ENCODE data around the gene GPNMB. TPM values are rescaled to one million over a fixed set of nuclear protein-coding genes. Genes with fewer than 3 reads are reported as not detected.
A peak's percentile ranks its signal among the peaks of the same experiment; 100 is the strongest.

GPNMB gene
- total and polyA plus RNA-seq, 10 of the 15 experiments (the other 5 are each of a cell fraction or from before 2014, with no cell fraction given) = 5.9 to 22.3 (median 10.0) TPM

DNA sequence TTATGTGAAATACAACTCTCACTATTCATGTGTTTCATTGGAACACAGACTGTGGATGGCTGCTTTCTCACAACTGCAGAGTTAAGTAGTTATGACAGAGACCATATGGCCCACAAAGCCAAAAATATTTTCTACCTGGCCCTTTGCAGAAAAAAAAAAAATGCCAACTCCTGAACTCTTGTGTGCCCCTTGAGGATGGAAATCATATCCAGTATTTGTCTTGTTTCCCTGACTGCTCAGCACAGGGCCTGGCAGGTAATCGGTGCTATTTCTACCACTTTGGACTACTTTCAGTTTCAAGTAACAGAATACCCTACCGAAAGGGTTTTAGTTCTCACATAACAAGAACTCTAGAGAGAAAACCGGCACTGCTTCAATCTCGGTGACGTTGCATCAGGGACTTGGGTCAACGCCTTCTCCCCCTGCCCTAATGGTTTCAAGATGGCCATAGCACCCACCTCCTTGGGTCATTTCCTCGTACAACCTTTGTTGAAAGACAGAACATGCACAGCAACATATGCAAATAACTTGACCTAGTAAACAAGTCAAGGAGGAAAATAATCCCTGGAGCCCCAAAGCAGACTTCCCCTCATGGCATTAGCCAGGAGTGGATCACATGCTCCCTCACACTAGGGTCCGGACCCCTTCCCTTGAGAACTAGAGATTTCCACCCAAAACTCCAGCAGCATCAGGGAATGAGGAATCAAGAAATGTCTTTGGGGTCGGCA lies 11.8 kb upstream of the GPNMB start (continued):
- TF ChIP-seq, protein P1, sequence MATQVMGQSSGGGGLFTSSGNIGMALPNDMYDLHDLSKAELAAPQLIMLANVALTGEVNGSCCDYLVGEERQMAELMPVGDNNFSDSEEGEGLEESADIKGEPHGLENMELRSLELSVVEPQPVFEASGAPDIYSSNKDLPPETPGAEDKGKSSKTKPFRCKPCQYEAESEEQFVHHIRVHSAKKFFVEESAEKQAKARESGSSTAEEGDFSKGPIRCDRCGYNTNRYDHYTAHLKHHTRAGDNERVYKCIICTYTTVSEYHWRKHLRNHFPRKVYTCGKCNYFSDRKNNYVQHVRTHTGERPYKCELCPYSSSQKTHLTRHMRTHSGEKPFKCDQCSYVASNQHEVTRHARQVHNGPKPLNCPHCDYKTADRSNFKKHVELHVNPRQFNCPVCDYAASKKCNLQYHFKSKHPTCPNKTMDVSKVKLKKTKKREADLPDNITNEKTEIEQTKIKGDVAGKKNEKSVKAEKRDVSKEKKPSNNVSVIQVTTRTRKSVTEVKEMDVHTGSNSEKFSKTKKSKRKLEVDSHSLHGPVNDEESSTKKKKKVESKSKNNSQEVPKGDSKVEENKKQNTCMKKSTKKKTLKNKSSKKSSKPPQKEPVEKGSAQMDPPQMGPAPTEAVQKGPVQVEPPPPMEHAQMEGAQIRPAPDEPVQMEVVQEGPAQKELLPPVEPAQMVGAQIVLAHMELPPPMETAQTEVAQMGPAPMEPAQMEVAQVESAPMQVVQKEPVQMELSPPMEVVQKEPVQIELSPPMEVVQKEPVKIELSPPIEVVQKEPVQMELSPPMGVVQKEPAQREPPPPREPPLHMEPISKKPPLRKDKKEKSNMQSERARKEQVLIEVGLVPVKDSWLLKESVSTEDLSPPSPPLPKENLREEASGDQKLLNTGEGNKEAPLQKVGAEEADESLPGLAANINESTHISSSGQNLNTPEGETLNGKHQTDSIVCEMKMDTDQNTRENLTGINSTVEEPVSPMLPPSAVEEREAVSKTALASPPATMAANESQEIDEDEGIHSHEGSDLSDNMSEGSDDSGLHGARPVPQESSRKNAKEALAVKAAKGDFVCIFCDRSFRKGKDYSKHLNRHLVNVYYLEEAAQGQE (IDR thresholded peaks at IDR 0.05; ENCODE audit: low read depth, low read length) = no peak
- TF ChIP-seq SMC3 (IDR thresholded peaks at IDR 0.05; ENCODE audit: borderline replicate concordance, low read length) = no peak
- no peak for TF ChIP-seq TBL1XR1 (IDR thresholded peaks at IDR 0.05; ENCODE audit: low read depth, low read length)
- TF ChIP-seq, protein P2, sequence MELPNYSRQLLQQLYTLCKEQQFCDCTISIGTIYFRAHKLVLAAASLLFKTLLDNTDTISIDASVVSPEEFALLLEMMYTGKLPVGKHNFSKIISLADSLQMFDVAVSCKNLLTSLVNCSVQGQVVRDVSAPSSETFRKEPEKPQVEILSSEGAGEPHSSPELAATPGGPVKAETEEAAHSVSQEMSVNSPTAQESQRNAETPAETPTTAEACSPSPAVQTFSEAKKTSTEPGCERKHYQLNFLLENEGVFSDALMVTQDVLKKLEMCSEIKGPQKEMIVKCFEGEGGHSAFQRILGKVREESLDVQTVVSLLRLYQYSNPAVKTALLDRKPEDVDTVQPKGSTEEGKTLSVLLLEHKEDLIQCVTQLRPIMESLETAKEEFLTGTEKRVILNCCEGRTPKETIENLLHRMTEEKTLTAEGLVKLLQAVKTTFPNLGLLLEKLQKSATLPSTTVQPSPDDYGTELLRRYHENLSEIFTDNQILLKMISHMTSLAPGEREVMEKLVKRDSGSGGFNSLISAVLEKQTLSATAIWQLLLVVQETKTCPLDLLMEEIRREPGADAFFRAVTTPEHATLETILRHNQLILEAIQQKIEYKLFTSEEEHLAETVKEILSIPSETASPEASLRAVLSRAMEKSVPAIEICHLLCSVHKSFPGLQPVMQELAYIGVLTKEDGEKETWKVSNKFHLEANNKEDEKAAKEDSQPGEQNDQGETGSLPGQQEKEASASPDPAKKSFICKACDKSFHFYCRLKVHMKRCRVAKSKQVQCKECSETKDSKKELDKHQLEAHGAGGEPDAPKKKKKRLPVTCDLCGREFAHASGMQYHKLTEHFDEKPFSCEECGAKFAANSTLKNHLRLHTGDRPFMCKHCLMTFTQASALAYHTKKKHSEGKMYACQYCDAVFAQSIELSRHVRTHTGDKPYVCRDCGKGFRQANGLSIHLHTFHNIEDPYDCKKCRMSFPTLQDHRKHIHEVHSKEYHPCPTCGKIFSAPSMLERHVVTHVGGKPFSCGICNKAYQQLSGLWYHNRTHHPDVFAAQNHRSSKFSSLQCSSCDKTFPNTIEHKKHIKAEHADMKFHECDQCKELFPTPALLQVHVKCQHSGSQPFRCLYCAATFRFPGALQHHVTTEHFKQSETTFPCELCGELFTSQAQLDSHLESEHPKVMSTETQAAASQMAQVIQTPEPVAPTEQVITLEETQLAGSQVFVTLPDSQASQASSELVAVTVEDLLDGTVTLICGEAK (IDR thresholded peaks at IDR 0.05; ENCODE audit: borderline replicate concordance) = no peak
- peak; percentile 58 for TF ChIP-seq SKIL (IDR thresholded peaks at IDR 0.05; ENCODE audit: low read depth, poor library complexity, severe bottlenecking)
- TF ChIP-seq MEF2A (IDR thresholded peaks at IDR 0.05; ENCODE audit: insufficient read depth, low read depth, low read length) = peak; percentile 33; the same call in 1 of the 2 replicates
- TF ChIP-seq IRF3 (IDR thresholded peaks at IDR 0.05) = no peak
- TF ChIP-seq MXI1 (IDR thresholded peaks at IDR 0.05; ENCODE audit: low read depth, low read length) = 0 out of 2 replicates have a peak, but pooled peaks have one; percentile 17
- TF ChIP-seq CHD2 (IDR thresholded peaks at IDR 0.05; ENCODE audit: borderline replicate concordance, low read depth, low read length) = 0 out of 2 replicates have a peak, but pooled peaks have one; percentile 2
- TF ChIP-seq, protein P3, sequence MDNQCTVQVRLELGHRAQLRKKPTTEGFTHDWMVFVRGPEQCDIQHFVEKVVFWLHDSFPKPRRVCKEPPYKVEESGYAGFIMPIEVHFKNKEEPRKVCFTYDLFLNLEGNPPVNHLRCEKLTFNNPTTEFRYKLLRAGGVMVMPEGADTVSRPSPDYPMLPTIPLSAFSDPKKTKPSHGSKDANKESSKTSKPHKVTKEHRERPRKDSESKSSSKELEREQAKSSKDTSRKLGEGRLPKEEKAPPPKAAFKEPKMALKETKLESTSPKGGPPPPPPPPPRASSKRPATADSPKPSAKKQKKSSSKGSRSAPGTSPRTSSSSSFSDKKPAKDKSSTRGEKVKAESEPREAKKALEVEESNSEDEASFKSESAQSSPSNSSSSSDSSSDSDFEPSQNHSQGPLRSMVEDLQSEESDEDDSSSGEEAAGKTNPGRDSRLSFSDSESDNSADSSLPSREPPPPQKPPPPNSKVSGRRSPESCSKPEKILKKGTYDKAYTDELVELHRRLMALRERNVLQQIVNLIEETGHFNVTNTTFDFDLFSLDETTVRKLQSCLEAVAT (IDR thresholded peaks at IDR 0.05) = peak; percentile 64; the same call in 1 of the 2 replicates
- TF ChIP-seq SIX5 (IDR thresholded peaks at IDR 0.05; ENCODE audit: low read depth, low read length, severe bottlenecking) = no peak
- no peak for TF ChIP-seq MYC (IDR thresholded peaks at IDR 0.05; ENCODE audit: insufficient read depth, insufficient read length, insufficient replicate concordance, low read length, severe bottlenecking)
- TF ChIP-seq NFXL1 (IDR thresholded peaks at IDR 0.05; ENCODE audit: borderline replicate concordance) = no peak
- no peak for TF ChIP-seq RBBP5 (conservative IDR thresholded peaks at IDR 0.05)
- no peak for TF ChIP-seq JUNB (IDR thresholded peaks at IDR 0.05)
- TF ChIP-seq BMI1 (IDR thresholded peaks at IDR 0.05; ENCODE audit: borderline replicate concordance) = no peak

Measured in GM12878 (cell line).